ENCODE data around the gene ZNF638. TPM values are rescaled to one million over a fixed set of nuclear protein-coding genes. Genes with fewer than 3 reads are reported as not detected.

The ZNF638 gene
- total RNA-seq, 3 donors from 2014 or later (not counting 1 experiment from before 2014, with no cell fraction given) = 104 to 126 (median 113) TPM

DNA sequence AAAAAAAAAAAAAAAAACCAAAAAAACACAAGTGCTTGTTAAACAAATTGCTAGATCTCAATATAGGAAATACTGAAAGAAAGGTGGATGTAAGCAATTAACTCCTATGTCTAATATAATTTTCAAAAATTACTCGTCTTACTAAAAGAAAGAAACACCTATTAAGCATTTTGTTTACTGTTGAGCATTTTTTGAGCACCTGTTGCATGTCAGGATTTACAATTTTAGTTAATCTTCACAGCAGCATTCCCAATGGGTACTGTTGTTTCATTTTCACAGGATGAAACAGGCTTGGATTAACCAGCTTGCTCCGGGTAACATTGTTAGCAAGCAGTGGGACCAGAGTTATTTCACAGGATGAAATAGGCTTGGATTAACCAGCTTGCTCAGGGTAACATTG, 4.8 kb downstream of the ZNF638 start:
- no peak for ATAC-seq
- no peak overlapping the region for H3K27ac Mint-ChIP-seq
- Histone ChIP-seq H3K4me1 (ENCODE audit: control insufficient read depth, insufficient read depth, low read length) (peaks cover 11% of the 10 kb centered on the region), H3K27me3 (ENCODE audit: control insufficient read depth, insufficient read depth, low read length) (no peaks in the 10 kb centered on the region), H3K27ac (ENCODE audit: low read length) (no peak overlapping the region), H3K9me3 (ENCODE audit: control insufficient read depth, insufficient read depth, low read length) (no peaks in the 10 kb centered on the region), H3K36me3 (ENCODE audit: control insufficient read depth, insufficient read depth, low read length) (no peaks in the 10 kb centered on the region), H3K4me3 (ENCODE audit: low read length) (no peak overlapping the region)
- H3K36me3 Mint-ChIP-seq = peaks cover 6% of the 10 kb centered on the region
- no peaks in the 10 kb centered on the region for H3K9me3 Mint-ChIP-seq
- no peak overlapping the region for H3K4me3 Mint-ChIP-seq
- 83% methylated on average over 1 of the region's 2 CpGs for WGBS (ENCODE audit: insufficient coverage)
- H3K4me1 Mint-ChIP-seq = peaks cover 67 to 72% of the 10 kb centered on the region in 2 donors
- DNase-seq = no peak
- H3K27me3 Mint-ChIP-seq (ENCODE audit: low read depth in 2 of 2) = no peaks in the 10 kb centered on the region
- intact Hi-C loops (cut with micrococcal nuclease) = no loop called here
- TF ChIP-seq, protein P1, sequence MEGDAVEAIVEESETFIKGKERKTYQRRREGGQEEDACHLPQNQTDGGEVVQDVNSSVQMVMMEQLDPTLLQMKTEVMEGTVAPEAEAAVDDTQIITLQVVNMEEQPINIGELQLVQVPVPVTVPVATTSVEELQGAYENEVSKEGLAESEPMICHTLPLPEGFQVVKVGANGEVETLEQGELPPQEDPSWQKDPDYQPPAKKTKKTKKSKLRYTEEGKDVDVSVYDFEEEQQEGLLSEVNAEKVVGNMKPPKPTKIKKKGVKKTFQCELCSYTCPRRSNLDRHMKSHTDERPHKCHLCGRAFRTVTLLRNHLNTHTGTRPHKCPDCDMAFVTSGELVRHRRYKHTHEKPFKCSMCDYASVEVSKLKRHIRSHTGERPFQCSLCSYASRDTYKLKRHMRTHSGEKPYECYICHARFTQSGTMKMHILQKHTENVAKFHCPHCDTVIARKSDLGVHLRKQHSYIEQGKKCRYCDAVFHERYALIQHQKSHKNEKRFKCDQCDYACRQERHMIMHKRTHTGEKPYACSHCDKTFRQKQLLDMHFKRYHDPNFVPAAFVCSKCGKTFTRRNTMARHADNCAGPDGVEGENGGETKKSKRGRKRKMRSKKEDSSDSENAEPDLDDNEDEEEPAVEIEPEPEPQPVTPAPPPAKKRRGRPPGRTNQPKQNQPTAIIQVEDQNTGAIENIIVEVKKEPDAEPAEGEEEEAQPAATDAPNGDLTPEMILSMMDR (IDR thresholded peaks at IDR 0.05) = no peak

DNA sequence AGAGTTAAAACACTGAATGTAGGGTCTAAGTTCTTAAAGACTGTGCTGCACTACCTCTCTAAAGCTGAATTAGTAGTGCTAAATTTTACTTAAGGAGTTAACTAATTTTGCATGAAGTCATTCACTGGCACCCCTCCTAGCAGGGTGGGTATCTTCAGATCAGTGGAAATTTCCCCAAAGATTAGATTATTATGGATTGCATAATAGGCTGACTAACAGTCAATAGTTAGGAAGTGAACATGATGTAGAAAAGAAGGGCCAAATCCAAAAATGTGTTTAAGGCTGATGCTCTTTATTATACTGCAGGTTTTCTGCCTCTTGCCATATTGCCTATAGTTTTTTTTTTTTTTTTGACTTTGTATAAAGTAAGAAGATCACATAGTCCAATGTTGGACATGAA, 5.2 kb downstream of the ZNF638 start:
- peaks cover 63 to 72% of the 10 kb centered on the region in 2 donors for H3K4me1 Mint-ChIP-seq
- no peak overlapping the region for H3K27ac Mint-ChIP-seq
- Histone ChIP-seq H3K9me3 (ENCODE audit: control insufficient read depth, insufficient read depth, low read length) (no peaks in the 10 kb centered on the region), H3K36me3 (ENCODE audit: control insufficient read depth, insufficient read depth, low read length) (peaks cover 2% of the 10 kb centered on the region), H3K4me3 (ENCODE audit: low read length) (no peak overlapping the region), H3K27ac (ENCODE audit: low read length) (no peak overlapping the region), H3K4me1 (ENCODE audit: control insufficient read depth, insufficient read depth, low read length) (peaks cover 11% of the 10 kb centered on the region), H3K27me3 (ENCODE audit: control insufficient read depth, insufficient read depth, low read length) (no peaks in the 10 kb centered on the region)
- intact Hi-C loops (cut with micrococcal nuclease) = no loop called here
- TF ChIP-seq, protein P1 (IDR thresholded peaks at IDR 0.05) = no peak
- H3K9me3 Mint-ChIP-seq = no peaks in the 10 kb centered on the region
- H3K27me3 Mint-ChIP-seq (ENCODE audit: low read depth in 2 of 2) = no peaks in the 10 kb centered on the region
- no peak for ATAC-seq
- H3K36me3 Mint-ChIP-seq = peaks cover 6% of the 10 kb centered on the region
- no peak overlapping the region for H3K4me3 Mint-ChIP-seq
- no peak for DNase-seq

DNA sequence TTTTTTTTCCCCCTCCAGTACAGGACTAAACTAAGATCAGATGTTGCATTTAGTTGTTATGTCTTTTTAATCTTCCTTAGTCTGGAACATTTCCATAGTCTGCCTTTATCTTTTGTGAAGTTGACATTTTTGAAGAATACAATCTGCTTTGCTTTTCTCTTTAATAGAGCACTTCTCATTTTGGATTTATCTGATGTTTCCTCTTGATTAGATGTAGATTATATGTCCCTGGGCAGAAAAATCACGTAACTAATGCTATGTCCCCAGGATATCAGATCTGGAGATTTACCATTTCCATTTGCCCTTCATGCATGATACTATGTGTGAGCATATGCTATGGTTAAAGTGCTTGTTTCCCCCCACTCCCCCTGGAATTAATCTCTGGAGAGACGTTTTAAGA, 6.2 kb downstream of the ZNF638 start:
- WGBS (ENCODE audit: insufficient coverage) = 100% methylated on average over 1 of the region's 2 CpGs
- Mint-ChIP-seq H3K4me3 (no peak overlapping the region), H3K4me1 (peaks cover 53 to 68% of the 10 kb centered on the region in 2 donors), H3K27ac (no peak overlapping the region), H3K9me3 (no peaks in the 10 kb centered on the region), H3K36me3 (peaks cover 6% of the 10 kb centered on the region), H3K27me3 (ENCODE audit: low read depth in 2 of 2) (no peaks in the 10 kb centered on the region)
- TF ChIP-seq, protein P1 (IDR thresholded peaks at IDR 0.05) = no peak
- intact Hi-C loops (cut with micrococcal nuclease) = no loop called here
- Histone ChIP-seq H3K36me3 (ENCODE audit: control insufficient read depth, insufficient read depth, low read length) (peaks cover 2% of the 10 kb centered on the region), H3K27ac (ENCODE audit: low read length) (no peak overlapping the region), H3K27me3 (ENCODE audit: control insufficient read depth, insufficient read depth, low read length) (no peaks in the 10 kb centered on the region), H3K4me3 (ENCODE audit: low read length) (no peak overlapping the region), H3K9me3 (ENCODE audit: control insufficient read depth, insufficient read depth, low read length) (no peaks in the 10 kb centered on the region), H3K4me1 (ENCODE audit: control insufficient read depth, insufficient read depth, low read length) (peaks cover 11% of the 10 kb centered on the region)
- DNase-seq (no peak), ATAC-seq (no peak)

GRCh38 chr2:71339685-71340084, 8.1 kb downstream of the ZNF638 start:
- no peak for DNase-seq
- WGBS (ENCODE audit: insufficient coverage) = 83% methylated on average over 2 of the region's 2 CpGs
- Mint-ChIP-seq H3K4me1 (peaks cover 48 to 63% of the 10 kb centered on the region in 2 donors), H3K27ac (peak overlapping the region; percentile 37 to 52), H3K4me3 (no peak overlapping the region), H3K27me3 (ENCODE audit: low read depth in 2 of 2) (no peaks in the 10 kb centered on the region), H3K9me3 (no peaks in the 10 kb centered on the region), H3K36me3 (no peaks in the 10 kb centered on the region)
- H3K27ac ChIP-seq (ENCODE audit: low read length) = no peak overlapping the region
- no peaks in the 10 kb centered on the region for H3K9me3 ChIP-seq (ENCODE audit: control insufficient read depth, insufficient read depth, low read length)
- H3K27me3 ChIP-seq (ENCODE audit: control insufficient read depth, insufficient read depth, low read length) = no peaks in the 10 kb centered on the region
- TF ChIP-seq, protein P1 (IDR thresholded peaks at IDR 0.05) = no peak
- peaks cover 2% of the 10 kb centered on the region for H3K36me3 ChIP-seq (ENCODE audit: control insufficient read depth, insufficient read depth, low read length)
- H3K4me1 ChIP-seq (ENCODE audit: control insufficient read depth, insufficient read depth, low read length) = peaks cover 11% of the 10 kb centered on the region
- intact Hi-C loops (cut with micrococcal nuclease) = no loop called here
- H3K4me3 ChIP-seq (ENCODE audit: low read length) = no peak overlapping the region
- ATAC-seq = no peak

All from natural killer cell (primary cell).